ENCODE data around the gene C12orf57. TPM values are rescaled to one million over a fixed set of nuclear protein-coding genes. Genes with fewer than 3 reads are reported as not detected.

C12orf57 gene
- polyA plus RNA-seq, 10 donors = 120 to 180 (median 152) TPM

- no peak for DNase-seq
Measured at GRCh38 chr12:6915789-6916285, 28.0 kb upstream of the C12orf57 start.

GRCh38 chr12:6916426-6917200, 27.2 kb upstream of the C12orf57 start:
- no peak for DNase-seq

GRCh38 chr12:6917491-6918231, 26.2 kb upstream of the C12orf57 start:
- DNase-seq = no peak

GRCh38 chr12:6919588-6919987, 24.2 kb upstream of the C12orf57 start:
- DNase-seq = no peak

- DNase-seq = no peak
Measured at GRCh38 chr12:6921539-6921938, 22.3 kb upstream of the C12orf57 start.

- no peak for DNase-seq
Measured at GRCh38 chr12:6921996-6922946, 21.6 kb upstream of the C12orf57 start.

- no peak for DNase-seq
Measured at GRCh38 chr12:6923003-6923732, 20.7 kb upstream of the C12orf57 start.

- no peak for DNase-seq
Measured at GRCh38 chr12:6923851-6924250, 20.0 kb upstream of the C12orf57 start.

- DNase-seq = no peak
Measured at GRCh38 chr12:6925239-6925539, 18.6 kb upstream of the C12orf57 start.

- DNase-seq = peak; percentile 79 to 94 (median 81)
Measured at GRCh38 chr12:6925540-6926279, 18.1 kb upstream of the C12orf57 start.

- DNase-seq = peak; percentile 86 to 97 (median 92)
Measured at GRCh38 chr12:6927379-6928021, 16.3 kb upstream of the C12orf57 start, which contains the start of gene ATN1. Gene ATN1 (plus strand): TSS chr12:6927959. CDS start chr12:6934002, 6,043 bp downstream.

- DNase-seq = peak in 1 of 3 donors; percentile 62
Measured at GRCh38 chr12:6928022-6928702, 15.7 kb upstream of the C12orf57 start.

GRCh38 chr12:6928703-6929407, 15.0 kb upstream of the C12orf57 start:
- DNase-seq = peak in 1 of 3 donors; percentile 47

GRCh38 chr12:6929466-6930452, 14.1 kb upstream of the C12orf57 start:
- DNase-seq = peak in 1 of 3 donors; percentile 14

- no peak for DNase-seq
Measured at GRCh38 chr12:6932766-6933165, 11.1 kb upstream of the C12orf57 start.

- DNase-seq = peak in 1 of 3 donors; percentile 48
Measured at GRCh38 chr12:6934110-6934509, 9.7 kb upstream of the C12orf57 start.

All from muscle of back (tissue), 11 donors.